ENCODE measurements around the gene DLAT.

DNA sequence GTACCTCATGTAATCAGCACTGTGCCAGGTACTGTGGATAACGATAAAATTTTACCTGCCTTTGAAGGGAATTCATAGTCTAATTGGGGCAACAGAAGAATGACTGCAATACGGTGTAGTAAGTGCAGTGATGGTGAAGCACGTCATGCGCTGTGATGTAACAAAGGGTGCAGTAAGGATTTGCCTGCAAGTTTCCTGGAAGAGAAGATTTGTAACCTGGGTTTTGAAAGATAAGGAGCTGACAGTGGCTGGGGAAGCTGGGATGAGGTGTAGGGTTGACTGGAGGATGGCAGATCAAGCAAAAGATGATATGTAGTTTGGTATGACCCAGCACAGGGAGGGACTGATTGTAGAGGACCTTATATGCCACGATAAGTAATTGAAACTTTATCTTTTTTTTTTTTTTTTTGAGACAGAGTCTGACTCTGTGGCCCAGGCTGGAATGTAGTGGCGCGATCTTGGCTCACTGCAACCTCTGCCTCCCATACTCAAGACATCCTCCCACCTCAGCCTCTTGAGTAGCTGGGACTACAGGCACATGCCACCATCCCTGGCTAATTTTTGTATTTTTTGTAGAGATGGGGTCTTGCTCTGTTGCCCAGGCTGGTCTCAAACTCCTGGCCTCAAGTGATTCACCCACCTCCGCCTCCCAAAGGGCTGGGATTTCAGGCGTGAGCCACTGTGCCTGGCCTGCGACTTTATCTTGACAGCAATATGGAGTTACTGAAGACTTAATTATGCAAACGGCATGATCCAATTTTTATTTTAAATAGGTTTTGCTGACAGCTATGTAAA is 72.7 kb downstream of the DLAT start:
- TF ChIP-seq, protein P1, sequence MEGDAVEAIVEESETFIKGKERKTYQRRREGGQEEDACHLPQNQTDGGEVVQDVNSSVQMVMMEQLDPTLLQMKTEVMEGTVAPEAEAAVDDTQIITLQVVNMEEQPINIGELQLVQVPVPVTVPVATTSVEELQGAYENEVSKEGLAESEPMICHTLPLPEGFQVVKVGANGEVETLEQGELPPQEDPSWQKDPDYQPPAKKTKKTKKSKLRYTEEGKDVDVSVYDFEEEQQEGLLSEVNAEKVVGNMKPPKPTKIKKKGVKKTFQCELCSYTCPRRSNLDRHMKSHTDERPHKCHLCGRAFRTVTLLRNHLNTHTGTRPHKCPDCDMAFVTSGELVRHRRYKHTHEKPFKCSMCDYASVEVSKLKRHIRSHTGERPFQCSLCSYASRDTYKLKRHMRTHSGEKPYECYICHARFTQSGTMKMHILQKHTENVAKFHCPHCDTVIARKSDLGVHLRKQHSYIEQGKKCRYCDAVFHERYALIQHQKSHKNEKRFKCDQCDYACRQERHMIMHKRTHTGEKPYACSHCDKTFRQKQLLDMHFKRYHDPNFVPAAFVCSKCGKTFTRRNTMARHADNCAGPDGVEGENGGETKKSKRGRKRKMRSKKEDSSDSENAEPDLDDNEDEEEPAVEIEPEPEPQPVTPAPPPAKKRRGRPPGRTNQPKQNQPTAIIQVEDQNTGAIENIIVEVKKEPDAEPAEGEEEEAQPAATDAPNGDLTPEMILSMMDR (IDR thresholded peaks at IDR 0.05), result no peak
- no peak for TF ChIP-seq POLR2A (IDR thresholded peaks at IDR 0.05)

All from heart left ventricle (tissue), 13 donors.